ENCODE measurements around the gene GNPAT. TPM values are rescaled to one million over a fixed set of nuclear protein-coding genes. Genes with fewer than 3 reads are reported as not detected.

GNPAT gene
- total and polyA plus RNA-seq, 2 experiments from 2014 or later: 32.8 to 45.4 TPM

DNA sequence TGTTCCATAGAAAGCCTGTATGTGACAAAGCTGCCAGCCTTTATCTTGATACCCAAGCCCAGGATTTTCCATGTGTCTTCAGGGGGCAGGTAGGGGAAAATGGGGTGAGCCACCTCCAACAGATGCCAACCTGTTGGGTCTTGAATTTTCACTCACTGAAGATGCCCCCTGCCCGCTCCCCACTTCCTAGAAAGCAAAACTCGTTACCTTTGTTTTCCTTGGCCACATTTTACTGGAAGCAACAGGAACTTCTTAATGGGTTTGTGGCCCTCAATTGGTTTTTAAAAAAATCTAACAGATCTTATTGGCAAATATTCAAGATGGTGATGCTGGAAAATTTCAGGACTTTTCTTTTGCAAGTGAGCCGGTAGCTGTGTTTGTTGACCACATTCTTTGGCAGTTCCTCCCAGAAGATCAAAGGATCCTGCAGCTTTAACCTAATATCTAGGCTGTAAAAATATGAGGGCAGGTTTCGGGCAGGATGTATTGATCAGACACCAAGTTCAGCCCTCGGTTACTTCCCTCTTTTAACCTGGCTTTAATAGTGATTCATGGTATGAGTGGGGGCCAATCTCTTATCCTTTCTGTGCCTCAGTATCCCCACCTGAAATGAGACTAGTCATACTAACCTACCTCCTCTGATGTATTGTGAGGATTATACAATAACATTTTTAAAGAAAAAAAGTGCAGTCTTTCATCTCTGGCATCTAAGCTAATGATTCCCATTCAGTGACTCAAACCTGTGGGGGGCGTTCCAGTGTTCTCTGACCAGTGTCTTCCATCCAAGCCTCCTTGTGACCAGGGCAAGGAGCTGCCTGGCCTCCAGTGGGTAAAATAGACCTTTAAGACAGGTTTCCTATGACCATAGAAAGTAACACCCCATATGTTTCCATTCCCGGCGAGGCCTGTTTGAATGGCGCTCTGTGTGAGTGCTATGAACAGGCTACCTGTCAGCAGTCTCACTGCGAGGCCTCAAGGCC is 21.3 kb upstream of the GNPAT start:
- peaks cover 39% of the 10 kb centered on the region for H3K27me3 Mint-ChIP-seq (ENCODE audit: insufficient read depth, low read depth, poor library complexity)
- DNase-seq (ENCODE audit: low spot score): no peak

DNA sequence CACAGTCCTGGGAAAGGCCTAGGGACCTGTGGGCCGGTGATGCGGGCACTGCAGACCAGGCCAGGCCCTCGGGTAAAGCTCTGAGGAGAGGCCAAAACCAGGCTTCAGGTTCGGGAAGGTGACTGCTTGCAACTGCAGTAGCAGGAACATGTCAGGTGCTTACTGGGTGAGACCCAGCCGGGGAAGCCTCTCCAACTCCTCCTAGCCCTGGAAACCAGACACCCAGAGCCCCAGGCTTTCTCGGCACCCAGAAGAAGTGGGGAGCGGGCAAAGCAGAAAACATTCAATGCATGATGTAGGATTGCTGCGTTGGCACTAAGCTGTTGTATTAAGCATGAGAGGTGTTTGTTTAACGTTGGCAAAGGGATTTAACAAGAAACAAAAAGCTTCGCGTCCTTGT is 20.2 kb upstream of the GNPAT start:
- no peak overlapping the region for H2AFZ ChIP-seq
- ATAC-seq: no peak
- no peak for DNase-seq (ENCODE audit: low spot score)
- no peak overlapping the region for H3K27ac ChIP-seq (ENCODE audit: low read depth)
- H3K4me3 Mint-ChIP-seq: no peak overlapping the region
- TF ChIP-seq, protein P1, sequence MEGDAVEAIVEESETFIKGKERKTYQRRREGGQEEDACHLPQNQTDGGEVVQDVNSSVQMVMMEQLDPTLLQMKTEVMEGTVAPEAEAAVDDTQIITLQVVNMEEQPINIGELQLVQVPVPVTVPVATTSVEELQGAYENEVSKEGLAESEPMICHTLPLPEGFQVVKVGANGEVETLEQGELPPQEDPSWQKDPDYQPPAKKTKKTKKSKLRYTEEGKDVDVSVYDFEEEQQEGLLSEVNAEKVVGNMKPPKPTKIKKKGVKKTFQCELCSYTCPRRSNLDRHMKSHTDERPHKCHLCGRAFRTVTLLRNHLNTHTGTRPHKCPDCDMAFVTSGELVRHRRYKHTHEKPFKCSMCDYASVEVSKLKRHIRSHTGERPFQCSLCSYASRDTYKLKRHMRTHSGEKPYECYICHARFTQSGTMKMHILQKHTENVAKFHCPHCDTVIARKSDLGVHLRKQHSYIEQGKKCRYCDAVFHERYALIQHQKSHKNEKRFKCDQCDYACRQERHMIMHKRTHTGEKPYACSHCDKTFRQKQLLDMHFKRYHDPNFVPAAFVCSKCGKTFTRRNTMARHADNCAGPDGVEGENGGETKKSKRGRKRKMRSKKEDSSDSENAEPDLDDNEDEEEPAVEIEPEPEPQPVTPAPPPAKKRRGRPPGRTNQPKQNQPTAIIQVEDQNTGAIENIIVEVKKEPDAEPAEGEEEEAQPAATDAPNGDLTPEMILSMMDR (conservative IDR thresholded peaks at IDR 0.05; ENCODE audit: low read depth in 2 of 2): no peak
- TF ChIP-seq JUNB (IDR thresholded peaks at IDR 0.05; ENCODE audit: unreplicated experiment) (no peak), NANOG (IDR thresholded peaks at IDR 0.05; ENCODE audit: borderline replicate concordance) (no peak)
- no peaks in the 10 kb centered on the region for H3K9me3 Mint-ChIP-seq
- H3K27me3 Mint-ChIP-seq (ENCODE audit: insufficient read depth, low read depth, poor library complexity): peaks cover 28% of the 10 kb centered on the region
- H3K36me3 Mint-ChIP-seq (ENCODE audit: low read depth): peaks cover 11% of the 10 kb centered on the region; the same call in 2 of the 3 replicates
- no peak overlapping the region for H3K4me2 ChIP-seq
- H3K4me1 Mint-ChIP-seq: peaks cover 11% of the 10 kb centered on the region
- H3K79me2 ChIP-seq (replicated peaks; ENCODE audit: insufficient read depth): no peaks in the 10 kb centered on the region
- H3F3A ChIP-seq (replicated peaks; ENCODE audit: low read depth): no peaks in the 10 kb centered on the region
- H4K20me1 ChIP-seq (replicated peaks; ENCODE audit: insufficient read depth): peaks cover 3% of the 10 kb centered on the region; the same call in 1 of the 2 replicates
- H3K36me3 ChIP-seq (ENCODE audit: insufficient read depth): no peaks in the 10 kb centered on the region
- no peak overlapping the region for H3K4me3 ChIP-seq
- peaks cover 27% of the 10 kb centered on the region for H3K27me3 ChIP-seq (ENCODE audit: insufficient read depth)
- no peaks in the 10 kb centered on the region for H3K4me1 ChIP-seq (ENCODE audit: insufficient read depth)
- H3K27ac Mint-ChIP-seq: no peak overlapping the region
- H3K9me2 ChIP-seq (ENCODE audit: insufficient read depth): no peaks in the 10 kb centered on the region

More for the DNA sequence above, 21.3 kb upstream of the GNPAT start:
- peaks cover 11% of the 10 kb centered on the region for H3K4me1 Mint-ChIP-seq
- Histone ChIP-seq H3K27me3 (ENCODE audit: insufficient read depth) (peaks cover 38% of the 10 kb centered on the region), H2AFZ (no peak overlapping the region), H3K4me1 (ENCODE audit: insufficient read depth) (no peaks in the 10 kb centered on the region), H3K27ac (ENCODE audit: low read depth) (no peak overlapping the region), H3K36me3 (ENCODE audit: insufficient read depth) (no peaks in the 10 kb centered on the region), H4K20me1 (replicated peaks; ENCODE audit: insufficient read depth) (peaks cover 1% of the 10 kb centered on the region; the same call in 1 of the 2 replicates), H3K4me3 (no peak overlapping the region), H3K4me2 (no peak overlapping the region), H3F3A (replicated peaks; ENCODE audit: low read depth) (no peaks in the 10 kb centered on the region), H3K79me2 (replicated peaks; ENCODE audit: insufficient read depth) (no peaks in the 10 kb centered on the region), H3K9me2 (ENCODE audit: insufficient read depth) (no peaks in the 10 kb centered on the region)
- no peak overlapping the region for H3K4me3 Mint-ChIP-seq
- H3K36me3 Mint-ChIP-seq (ENCODE audit: low read depth): peaks cover 3% of the 10 kb centered on the region; the same call in 1 of the 3 replicates
- TF ChIP-seq STAT1 (IDR thresholded peaks at IDR 0.05; ENCODE audit: unreplicated experiment): no peak
- TF ChIP-seq, protein P2, sequence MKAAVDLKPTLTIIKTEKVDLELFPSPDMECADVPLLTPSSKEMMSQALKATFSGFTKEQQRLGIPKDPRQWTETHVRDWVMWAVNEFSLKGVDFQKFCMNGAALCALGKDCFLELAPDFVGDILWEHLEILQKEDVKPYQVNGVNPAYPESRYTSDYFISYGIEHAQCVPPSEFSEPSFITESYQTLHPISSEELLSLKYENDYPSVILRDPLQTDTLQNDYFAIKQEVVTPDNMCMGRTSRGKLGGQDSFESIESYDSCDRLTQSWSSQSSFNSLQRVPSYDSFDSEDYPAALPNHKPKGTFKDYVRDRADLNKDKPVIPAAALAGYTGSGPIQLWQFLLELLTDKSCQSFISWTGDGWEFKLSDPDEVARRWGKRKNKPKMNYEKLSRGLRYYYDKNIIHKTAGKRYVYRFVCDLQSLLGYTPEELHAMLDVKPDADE (IDR thresholded peaks at IDR 0.05): no peak
- TF ChIP-seq NANOG (IDR thresholded peaks at IDR 0.05; ENCODE audit: borderline replicate concordance): no peak
- no peak for TF ChIP-seq POLR2AphosphoS5 (IDR thresholded peaks at IDR 0.05; ENCODE audit: low read depth)
- TF ChIP-seq EZH2 (IDR thresholded peaks at IDR 0.05; ENCODE audit: low read depth, unreplicated experiment): no peak
- no peak for ATAC-seq
- no peaks in the 10 kb centered on the region for H3K9me3 Mint-ChIP-seq
- H3K27ac Mint-ChIP-seq: no peak overlapping the region

All from GM23338 (cell line).